GM12874 (cell line): Measurements from ENCODE around the gene GLP2R.

Experiments
- CTCF ChIP-seq: IDR thresholded peaks from 2 replicates; pipeline ENCODE4 v1.5.1; 2011; ENCODE audit warnings: low read depth, mild to moderate bottlenecking, control low read depth, low read length, moderate library complexity; ENCODE audit not compliant: insufficient read depth

GLP2R gene

DNA sequence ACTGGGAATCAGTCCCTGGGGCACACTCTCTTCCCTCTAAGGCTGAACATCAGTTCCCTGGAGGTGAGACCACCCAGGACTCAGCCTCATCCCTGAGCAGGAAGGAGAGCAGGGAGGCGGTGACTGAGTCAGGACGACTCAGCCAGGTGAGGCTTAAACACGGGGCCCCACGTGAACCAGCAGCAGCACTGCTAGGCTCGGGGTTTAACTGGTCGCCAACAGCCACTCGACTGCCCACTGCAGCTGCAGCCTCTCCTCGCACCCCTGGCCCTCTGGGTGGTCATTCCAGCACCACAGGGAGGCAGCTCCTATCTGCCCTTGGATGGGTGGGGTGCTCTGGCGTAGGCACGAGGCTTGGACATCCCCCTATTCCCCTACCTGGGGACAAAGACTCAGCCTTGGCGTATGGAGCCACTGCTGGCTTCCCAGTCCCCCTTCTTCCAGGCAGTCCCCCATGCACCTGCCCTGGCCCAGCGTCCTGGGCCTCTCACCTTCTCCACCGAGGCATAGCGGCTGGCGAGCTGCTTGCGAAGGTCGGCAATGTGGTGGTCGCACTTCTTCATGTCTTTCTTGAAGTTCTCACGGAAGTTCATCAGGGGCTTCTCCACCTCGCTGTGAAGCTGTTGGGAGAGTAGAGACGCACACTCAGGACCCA is 100.6 kb downstream of the GLP2R start:
- TF ChIP-seq CTCF: no peak

DNA sequence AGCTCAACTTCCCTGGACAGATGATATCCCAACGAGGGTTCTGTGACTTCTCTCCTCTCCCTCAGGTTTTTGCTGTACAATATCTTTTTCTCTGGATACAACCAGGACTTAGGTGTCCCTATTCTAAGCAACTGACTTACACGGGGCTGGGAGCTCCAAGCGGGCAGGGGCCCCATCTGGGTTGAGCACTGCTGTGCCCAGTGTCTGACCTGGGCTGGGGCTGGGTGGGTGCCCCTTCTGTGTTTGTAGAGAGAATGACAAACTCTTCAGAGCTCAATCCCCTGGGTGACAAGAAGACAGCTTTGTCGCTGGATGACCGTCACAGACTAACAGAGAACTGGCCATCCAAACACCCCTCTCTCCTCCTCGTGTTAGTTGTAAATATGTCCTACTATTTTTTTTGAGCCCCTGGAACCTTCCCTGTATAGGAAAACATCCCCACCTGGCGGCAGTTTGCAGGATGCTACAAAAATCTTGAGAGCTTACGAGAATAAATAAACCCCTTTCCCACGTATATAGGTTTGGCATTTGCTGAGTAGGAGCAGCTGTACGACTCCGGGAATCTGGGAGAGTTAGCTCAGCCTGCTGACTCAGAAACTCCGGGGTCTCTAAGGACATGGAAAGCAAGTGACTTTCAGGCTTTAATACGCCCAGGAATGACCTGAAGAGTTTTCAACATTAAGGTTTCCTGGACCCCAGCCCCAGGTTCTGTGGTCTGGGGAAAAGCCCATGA is 103.0 kb downstream of the GLP2R start:
- no peak for TF ChIP-seq CTCF

DNA sequence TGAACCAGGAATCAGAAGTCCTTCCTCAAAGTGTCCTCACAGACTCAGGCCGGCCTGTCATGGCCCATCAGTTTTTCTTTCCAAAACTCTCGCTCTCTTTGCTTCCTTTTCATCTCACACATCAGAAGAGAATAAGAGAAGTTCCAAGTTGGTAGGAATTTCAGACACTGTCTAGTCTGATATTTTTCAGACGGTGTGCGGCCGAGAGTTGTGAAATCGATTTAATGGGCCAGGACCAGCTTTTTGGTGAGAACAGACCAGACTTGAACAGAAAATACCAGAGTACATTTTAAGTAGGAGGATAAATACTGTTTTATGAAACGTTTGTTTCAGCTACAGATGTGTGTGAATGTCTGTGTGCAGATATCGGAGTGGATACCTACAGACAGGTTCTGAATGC is 104.1 kb downstream of the GLP2R start:
- no peak for TF ChIP-seq CTCF

DNA sequence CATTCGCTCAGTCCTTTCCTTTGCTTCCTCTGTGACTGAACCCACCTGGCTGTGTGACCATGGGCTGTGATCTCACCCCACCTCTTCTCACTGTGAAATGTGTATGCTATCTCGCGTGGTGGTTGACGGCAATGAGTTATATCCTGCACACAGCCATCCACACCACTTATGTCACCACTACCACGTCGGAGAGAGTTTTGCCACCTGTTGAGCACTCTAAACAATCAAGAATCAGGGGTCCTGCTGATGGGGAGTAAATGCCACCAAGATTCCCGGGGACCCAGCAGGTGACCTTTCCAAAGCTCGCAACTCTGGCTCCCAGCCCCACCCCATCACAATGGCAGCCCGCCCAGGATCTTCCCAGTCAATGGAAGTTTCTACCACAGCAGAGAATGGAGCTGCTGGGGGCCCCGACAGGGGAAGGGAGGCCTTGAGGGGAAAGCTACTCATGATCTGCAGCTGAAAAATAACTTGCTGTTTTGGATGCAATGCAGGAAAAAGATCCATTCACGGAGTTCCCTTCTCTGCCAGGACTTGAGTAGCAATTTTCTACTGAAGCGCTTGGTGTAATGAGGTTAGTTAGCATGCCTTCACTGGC is 105.5 kb downstream of the GLP2R start:
- no peak for TF ChIP-seq CTCF

DNA sequence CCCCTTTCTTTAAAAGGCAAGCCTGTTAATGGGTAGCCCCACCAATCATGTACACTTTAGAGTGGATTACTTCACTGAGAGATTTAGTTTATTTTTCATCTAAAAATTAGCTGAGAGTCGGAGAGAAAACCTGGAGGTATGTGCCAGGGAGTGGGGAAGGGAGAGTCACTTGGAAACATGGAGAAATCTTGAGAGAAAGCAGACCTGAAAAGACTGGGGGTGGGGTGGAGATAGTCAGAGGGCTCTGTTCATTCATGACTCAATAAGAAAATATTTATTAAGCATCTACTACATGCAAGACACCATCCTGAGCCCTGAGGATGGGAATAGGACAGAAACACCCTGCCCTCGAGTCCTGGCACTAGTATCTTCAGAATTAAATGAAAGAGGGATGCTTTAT is 106.8 kb downstream of the GLP2R start:
- TF ChIP-seq CTCF: no peak

- TF ChIP-seq CTCF: no peak
These were observed 108.6 kb downstream of the GLP2R start for GRCh38 chr17:9934331-9934730.

- no peak for TF ChIP-seq CTCF
These were observed 109.7 kb downstream of the GLP2R start for GRCh38 chr17:9935408-9935807.
